Vagina (tissue), 2 donors: Measurements from ENCODE around the gene DEFB113.

ENCODE experiments used
- POLR2AphosphoS5 ChIP-seq, 2 donors: sonication (generic); formaldehyde crosslinking; IDR thresholded peaks; one replicate each; pipeline ENCODE4 v1.9.0; 2017; ENCODE audit warnings: antibody characterized with exemption in 2 of 2, mild to moderate bottlenecking in 2 of 2, low read depth in 1 of 2; ENCODE audit not compliant: insufficient read depth in 1 of 2
- TF ChIP-seq, protein P1 (sequence below), 3 experiments: fragments of 450-650 bp in 2 of 3; fragments of 200-600 bp in 1 of 3; sonication (generic) in 1 of 3; IDR thresholded peaks; one replicate each; pipeline ENCODE4 v1.5.1; 2017 to 2019; ENCODE audit warnings: antibody characterized with exemption in 3 of 3, mild to moderate bottlenecking in 2 of 3, moderate library complexity in 2 of 3

DNA sequence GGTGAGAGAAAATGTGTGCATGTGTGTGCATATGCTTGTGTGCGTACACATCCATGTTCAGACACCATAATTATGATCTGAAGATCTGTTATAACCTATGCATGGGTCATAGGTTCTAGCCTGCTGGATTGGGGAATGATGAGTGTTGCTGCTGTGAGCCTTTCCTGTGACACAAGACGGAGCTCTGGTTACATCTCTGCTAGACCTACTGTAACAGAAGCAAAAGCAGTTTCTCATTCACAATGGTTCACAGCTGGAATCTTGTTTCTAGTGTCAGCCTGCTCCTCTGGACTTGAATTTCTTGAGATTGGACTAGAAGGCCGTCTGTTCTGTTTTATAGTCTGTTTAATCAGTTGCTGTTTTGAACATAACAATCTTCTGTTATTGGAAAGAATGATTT lies 45.6 kb downstream of the DEFB113 start:
- no peak for TF ChIP-seq POLR2AphosphoS5 (IDR thresholded peaks at IDR 0.05; ENCODE audit: insufficient read depth in 1 of 2, low read depth in 1 of 2)
- TF ChIP-seq, protein P1, sequence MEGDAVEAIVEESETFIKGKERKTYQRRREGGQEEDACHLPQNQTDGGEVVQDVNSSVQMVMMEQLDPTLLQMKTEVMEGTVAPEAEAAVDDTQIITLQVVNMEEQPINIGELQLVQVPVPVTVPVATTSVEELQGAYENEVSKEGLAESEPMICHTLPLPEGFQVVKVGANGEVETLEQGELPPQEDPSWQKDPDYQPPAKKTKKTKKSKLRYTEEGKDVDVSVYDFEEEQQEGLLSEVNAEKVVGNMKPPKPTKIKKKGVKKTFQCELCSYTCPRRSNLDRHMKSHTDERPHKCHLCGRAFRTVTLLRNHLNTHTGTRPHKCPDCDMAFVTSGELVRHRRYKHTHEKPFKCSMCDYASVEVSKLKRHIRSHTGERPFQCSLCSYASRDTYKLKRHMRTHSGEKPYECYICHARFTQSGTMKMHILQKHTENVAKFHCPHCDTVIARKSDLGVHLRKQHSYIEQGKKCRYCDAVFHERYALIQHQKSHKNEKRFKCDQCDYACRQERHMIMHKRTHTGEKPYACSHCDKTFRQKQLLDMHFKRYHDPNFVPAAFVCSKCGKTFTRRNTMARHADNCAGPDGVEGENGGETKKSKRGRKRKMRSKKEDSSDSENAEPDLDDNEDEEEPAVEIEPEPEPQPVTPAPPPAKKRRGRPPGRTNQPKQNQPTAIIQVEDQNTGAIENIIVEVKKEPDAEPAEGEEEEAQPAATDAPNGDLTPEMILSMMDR (IDR thresholded peaks at IDR 0.05): no peak
